K562 (cell line): ENCODE data around the gene TEX264. TPM values are rescaled to one million over a fixed set of nuclear protein-coding genes. Genes with fewer than 3 reads are reported as not detected.

Source experiments
- ATAC-seq: fragments of 200-7000 bp; cut with Tn5 transposase; 3 replicates; pipeline ENCODE4 v1.9.1; 2020; ENCODE audit warnings: moderate library complexity
- BruUV-seq: library from RNA; stranded (reverse); fragments of 400-500 nt; replicated peaks from 2 replicates; lab custom pipeline; 2021; lab: Mats Ljungman, UMichigan
- CTCF ChIA-PET: fragments of 300-600 bp; formaldehyde crosslinking; extraction: SDS; loops from one replicate; lab custom pipeline; 2021; ENCODE audit warnings: low intra/inter-chr PET ratio; lab: Yijun Ruan, JAX
- POLR2A ChIA-PET: fragments of 300-600, 350-650 bp; sonication (Branson Sonifier 250); formaldehyde crosslinking; extraction: SDS; loops from one replicate; lab custom pipeline; 2021; ENCODE audit warnings: antibody characterized with exemption, inconsistent platforms; lab: Yijun Ruan, JAX
- DNase-seq, 4 experiments: peaks; one replicate each; pipeline versions ENCODE4 v3.0.0 to v3.0.0-alpha.2; 2011 to 2018; ENCODE audit warnings: low spot score in 3 of 4, mixed read lengths in 3 of 4; ENCODE audit errors: extremely low read depth in 1 of 4
- FAIRE-seq: peaks from 2 replicates; lab custom pipeline; 2011; peaks lifted over from hg19 to GRCh38; lab: Jason Lieb, UNC
- H2AFZ ChIP-seq: 2 replicates; pipeline ENCODE4 v1.6.0; 2011; ENCODE audit warnings: low read depth, low read length, control low read depth, inconsistent platforms
- H3K27ac ChIP-seq: fragments of 200-600 bp; 3 replicates; pipeline ENCODE4 v1.8.0; 2011; ENCODE audit warnings: low read depth, mild to moderate bottlenecking, control low read depth, inconsistent platforms, low read length, moderate library complexity, mixed read lengths; ENCODE audit errors: extremely low read depth
- H3K27me3 ChIP-seq, 2 experiments: fragments of 300-600 bp in 1 of 2; 2 replicates in 1 of 2; 3 replicates in 1 of 2; pipeline versions ENCODE4 v1.6.0 to v1.8.0; 2011; ENCODE audit warnings: inconsistent platforms in 2 of 2, low read length in 2 of 2, mild to moderate bottlenecking in 1 of 2, mixed read lengths in 1 of 2, moderate library complexity in 1 of 2; ENCODE audit not compliant: control insufficient read depth in 2 of 2, insufficient read depth in 2 of 2
- H3K36me3 ChIP-seq: fragments of 300-600 bp; 3 replicates; pipeline ENCODE4 v1.8.0; 2011; ENCODE audit warnings: mild to moderate bottlenecking, low read length, inconsistent platforms; ENCODE audit not compliant: control insufficient read depth, insufficient read depth
- H3K4me1 ChIP-seq, 2 experiments: fragments of 200-600 bp in 1 of 2; replicated peaks in 1 of 2; 2 replicates in 1 of 2; 3 replicates in 1 of 2; pipeline versions ENCODE4 v1.5.1 to v1.8.0; 2011; ENCODE audit warnings: inconsistent platforms in 2 of 2, low read length in 2 of 2, mild to moderate bottlenecking in 1 of 2, mixed read lengths in 1 of 2, moderate library complexity in 1 of 2; ENCODE audit not compliant: control insufficient read depth in 2 of 2, insufficient read depth in 2 of 2
- H3K4me2 ChIP-seq: 2 replicates; pipeline ENCODE4 v1.6.1; 2011; ENCODE audit warnings: low read length, control low read depth, inconsistent platforms, mixed read lengths; ENCODE audit not compliant: insufficient read depth
- H3K4me3 ChIP-seq: fragments of 200-600 bp; sonication (generic), shearing (Covaris generic); 2 replicates; pipeline ENCODE4 v1.5.1; 2016; ENCODE audit warnings: control low read depth, inconsistent platforms
- H3K79me2 ChIP-seq: fragments of 200-600 bp; 3 replicates; pipeline ENCODE4 v1.8.0; 2011; ENCODE audit warnings: low read length, inconsistent platforms; ENCODE audit not compliant: control insufficient read depth, insufficient read depth
- H3K9ac ChIP-seq, 2 experiments: 2 replicates each; pipeline versions ENCODE4 v1.6.0 to v1.6.1; 2011; ENCODE audit warnings: low read depth in 2 of 2, low read length in 2 of 2, control low read depth in 1 of 2, inconsistent platforms in 1 of 2, mild to moderate bottlenecking in 1 of 2, mixed read lengths in 1 of 2; ENCODE audit not compliant: insufficient read depth in 1 of 2
- H3K9me1 ChIP-seq: one replicate; pipeline ENCODE4 v1.6.0; 2011; ENCODE audit warnings: inconsistent platforms, mild to moderate bottlenecking, low read length, moderate library complexity; ENCODE audit not compliant: control insufficient read depth, insufficient read depth
- H3K9me3 ChIP-seq: replicated peaks from 2 replicates; pipeline ENCODE4 v1.5.1; 2011; ENCODE audit warnings: low read depth, low read length, inconsistent platforms; ENCODE audit not compliant: control insufficient read depth, insufficient read depth
- H4K20me1 ChIP-seq: replicated peaks from 2 replicates; pipeline ENCODE4 v1.6.1; 2011; ENCODE audit warnings: low read length, inconsistent platforms, mixed read lengths; ENCODE audit not compliant: control insufficient read depth, insufficient read depth
- CAMTA2 ChIP-seq: fragments of 250-450 bp; sonication (Bioruptor Pico); conservative IDR thresholded peaks from 2 replicates; pipeline ENCODE4 v1.5.1; 2022
- CHD2 ChIP-seq: IDR thresholded peaks from 2 replicates; pipeline ENCODE4 v1.6.1; 2011; ENCODE audit warnings: low read depth, low read length
- CHD4 ChIP-seq: fragments of 200-600 bp; sonication (generic); IDR thresholded peaks from 3 replicates; pipeline ENCODE4 v1.6.1; 2012; ENCODE audit warnings: low read depth, mild to moderate bottlenecking, mixed read lengths, low read length, inconsistent platforms; ENCODE audit not compliant: insufficient read depth, insufficient replicate concordance, poor library complexity, severe bottlenecking
- CREB1 ChIP-seq, 2 experiments: sonication (generic) in 1 of 2; formaldehyde crosslinking in 1 of 2; IDR thresholded peaks; 2 replicates each; pipeline versions ENCODE4 v1.6.1 to v1.8.0; 2012 to 2022; ENCODE audit warnings: inconsistent platforms in 1 of 2, mild to moderate bottlenecking in 1 of 2, missing genetic modification reagents in 1 of 2, moderate library complexity in 1 of 2
- JUN ChIP-seq, 2 experiments: sonication (generic) in 1 of 2; formaldehyde crosslinking in 1 of 2; IDR thresholded peaks; 2 replicates each; pipeline versions ENCODE4 v1.6.1 to v1.8.0; 2012 to 2022; ENCODE audit warnings: borderline replicate concordance in 2 of 2, mild to moderate bottlenecking in 2 of 2, improper control_type of control experiment in 1 of 2, low read depth in 1 of 2, low read length in 1 of 2, missing genetic modification reagents in 1 of 2
- LCOR ChIP-seq: sonication (generic); formaldehyde crosslinking; IDR thresholded peaks from 2 replicates; pipeline ENCODE4 v1.8.0; 2022; ENCODE audit warnings: mild to moderate bottlenecking, missing genetic modification reagents
- MEIS2 ChIP-seq: fragments of 450-650 bp; IDR thresholded peaks from 2 replicates; pipeline ENCODE4 v1.6.1; 2014; ENCODE audit warnings: mild to moderate bottlenecking; ENCODE audit not compliant: partially characterized antibody
- PRPF4 ChIP-seq: fragments of 200-400 bp; formaldehyde crosslinking; IDR thresholded peaks from one replicate; pipeline ENCODE4 v1.6.1; 2017; ENCODE audit warnings: low read length, low read depth, mild to moderate bottlenecking; ENCODE audit not compliant: insufficient read depth, poor library complexity, severe bottlenecking
- PTBP1 ChIP-seq: fragments of 200-400 bp; formaldehyde crosslinking; IDR thresholded peaks from 2 replicates; pipeline ENCODE4 v1.6.1; 2017; ENCODE audit warnings: low read depth, low read length
- PURB ChIP-seq: sonication (generic); formaldehyde crosslinking; IDR thresholded peaks from 2 replicates; pipeline ENCODE4 v1.9.0; 2021; ENCODE audit warnings: low read depth, mild to moderate bottlenecking, missing genetic modification reagents
- SMARCA4 ChIP-seq: fragments of 450-650 bp; IDR thresholded peaks from 2 replicates; pipeline ENCODE4 v1.6.1; 2016
- STAG1 ChIP-seq: sonication (generic); formaldehyde crosslinking; IDR thresholded peaks from 2 replicates; pipeline ENCODE4 v1.5.0; 2020; ENCODE audit warnings: missing genetic modification reagents, borderline replicate concordance
- THAP7 ChIP-seq: fragments of 250-450 bp; sonication (Bioruptor Pico); IDR thresholded peaks from 2 replicates; pipeline ENCODE4 v1.5.0; 2021
- ZNF398 ChIP-seq: fragments of 250-450 bp; sonication (Bioruptor Pico); IDR thresholded peaks from 2 replicates; pipeline ENCODE4 v1.8.0; 2021; ENCODE audit warnings: moderate library complexity, mild to moderate bottlenecking, inconsistent platforms
- ZNF512 ChIP-seq: IDR thresholded peaks from 2 replicates; pipeline ENCODE4 v1.6.1; 2016; ENCODE audit warnings: missing genetic modification characterization, missing compliant biosample characterization
- WGBS: fragments of 100-300 bp; shearing (Covaris generic); methylation state at CpG from one replicate; pipeline ENCODE4 v1.1.6; 2016; ENCODE audit warnings: low coverage, mixed read lengths; ENCODE audit not compliant: insufficient coverage; ENCODE audit errors: missing lambda C conversion rate; 5-methylcytosine and 5-hydroxymethylcytosine counted together
- in situ Hi-C: fragments of 300-500 bp; cut with MboI; formaldehyde crosslinking; loops from 4 replicates; pipeline ENCODE4 v1.15.0; 2018; ENCODE audit warnings: inconsistent platforms, mixed read lengths
- intact Hi-C: fragments of 100-400 bp; cut with micrococcal nuclease; formaldehyde crosslinking; loops from 2 replicates; pipeline ENCODE4 v1.14.2; 2022
- polyA plus RNA-seq, 8 experiments: library from polyadenylated mRNA; depleted of rRNA in 4 of 8; stranded (reverse) in 5 of 8; unstranded in 3 of 8; fragments of >200 nt; fragmentation: Nextera tagmentation in 2 of 8; fragmentation: Illumina TruSeq in 1 of 8; extraction: Ambion mirVana in 2 of 8; extraction: Trizol in 1 of 8; gene quantifications; 2 replicates each; pipeline versions ENCODE4 v1.2.1 to v1.2.3, GENCODE V29; 2011 to 2014; ENCODE audit warnings: inconsistent platforms in 1 of 8, missing spikeins in 1 of 8
- total RNA-seq, 7 experiments: library from RNA; depleted of rRNA in 6 of 7; stranded (reverse); fragments of >200 nt in 6 of 7; fragmentation: Illumina TruSeq in 2 of 7; extraction: Trizol in 2 of 7; gene quantifications; 2 replicates each; pipeline versions ENCODE4 v1.2.1 to v1.2.3, GENCODE V29; 2011 to 2021; ENCODE audit warnings: low replicate concordance in 1 of 7

TEX264 gene
- total and polyA plus RNA-seq, 9 of the 15 experiments (the other 6 are each of a cell fraction or from before 2014, with no cell fraction given): 4.1 to 47.0 (median 31.0) TPM

- TF ChIP-seq CREB1 (IDR thresholded peaks at IDR 0.05): no peak
- no peak for TF ChIP-seq CREB1 (CRISPR knock-in tag; IDR thresholded peaks at IDR 0.05)
- TF ChIP-seq, all 486 proteins: peak for 0
These were observed 32.9 kb downstream of the TEX264 start (continued) for GRCh38 chr3:51703761-51704510.

- H3K36me3 ChIP-seq: peaks cover 4% of the 10 kb centered on the region; the same call in 2 of the 3 replicates
- 73% methylated on average over 4 of the region's 4 CpGs for WGBS
- no peak overlapping the region for H3K4me2 ChIP-seq
- ATAC-seq: no peak
- no peaks in the 10 kb centered on the region; a peak in 1 of 5 replicates for H3K27me3 ChIP-seq
- ChIA-PET CTCF (no interaction called here), POLR2A (interaction anchor here (0.7 kb wide), 1 partner anchor 581 kb away, joined by 4 read pairs; no protein-coding TSS in a partner anchor)
- no peaks in the 10 kb centered on the region for H3K9me1 ChIP-seq
- intact Hi-C loops: no loop called here
- no peaks in the 10 kb centered on the region for H3K79me2 ChIP-seq
- H4K20me1 ChIP-seq: peaks cover 9% of the 10 kb centered on the region
- H3K9ac ChIP-seq: no peak overlapping the region
- in situ Hi-C loops: no loop called here
- no TSS peak for BruUV-seq
- DNase-seq: no peak
- no peak for FAIRE-seq
- H3K4me3 ChIP-seq: no peak overlapping the region
- no peaks in the 10 kb centered on the region for H3K9me3 ChIP-seq
- no peak overlapping the region for H3K27ac ChIP-seq
- no peak overlapping the region for H2AFZ ChIP-seq
- H3K4me1 ChIP-seq: peaks cover 0 to 4% of the 10 kb centered on the region in 2 experiments; a peak in 2 of 5 replicates
- TF ChIP-seq CHD2 (no peak), JUN (IDR thresholded peaks at IDR 0.05; ENCODE audit: borderline replicate concordance, low read depth, low read length) (no peak), JUN (CRISPR knock-in tag; IDR thresholded peaks at IDR 0.05; ENCODE audit: borderline replicate concordance) (no peak), PRPF4 (no peak), ZNF512 (tag) (no peak), CAMTA2 (CRISPR knock-in tag) (no peak), SMARCA4 (no peak), ZNF398 (CRISPR knock-in tag) (no peak), PURB (CRISPR knock-in tag) (no peak), CHD4 (no peak), PTBP1 (no peak), LCOR (CRISPR knock-in tag) (no peak), THAP7 (CRISPR knock-in tag) (no peak), STAG1 (no peak), MEIS2 (no peak)
These were observed 33.5 kb downstream of the TEX264 start for GRCh38 chr3:51704511-51704950.
